NB4 (cell line): ENCODE results near the gene MGA.

Experiments used
- CTCF ChIP-seq: IDR thresholded peaks from one replicate; pipeline ENCODE4 v1.5.1; 2012; ENCODE audit warnings: low read depth, low read length
- MAX ChIP-seq: IDR thresholded peaks from 2 replicates; pipeline ENCODE4 v1.6.1; 2011; ENCODE audit warnings: low read depth, low read length
- POLR2A ChIP-seq: IDR thresholded peaks from 2 replicates; pipeline ENCODE4 v1.6.1; 2011; ENCODE audit warnings: mild to moderate bottlenecking; ENCODE audit not compliant: insufficient read length; ENCODE audit errors: extremely low read depth

- TF ChIP-seq CTCF (no peak), POLR2A (no peak), MAX (no peak)
Observed at GRCh38 chr15:41620536-41621199, 39.5 kb upstream of the MGA start.
